Smooth muscle cell (in vitro differentiated cells): ENCODE data around the gene TMOD1. TPM values are rescaled to one million over a fixed set of nuclear protein-coding genes. Genes with fewer than 3 reads are reported as not detected.

ENCODE experiments used
- DNase-seq: peaks from one replicate; lab custom pipeline; 2025; ENCODE audit not compliant: unreplicated experiment; lab: John Stamatoyannopoulos, UW
- H2AFZ ChIP-seq: fragments of 200-600 bp; sonication (generic); 2 replicates; pipeline ENCODE4 v1.6.0; 2016; ENCODE audit warnings: antibody characterized with exemption, low read depth, mild to moderate bottlenecking
- H3F3A ChIP-seq: fragments of 200-600 bp; sonication (generic); 2 replicates; pipeline ENCODE4 v1.6.0; 2017; ENCODE audit warnings: antibody characterized with exemption, low read depth
- H3K27ac ChIP-seq: fragments of 200-600 bp; sonication (generic); 2 replicates; pipeline ENCODE4 v1.5.1; 2016; ENCODE audit warnings: low read depth, mild to moderate bottlenecking
- H3K27me3 ChIP-seq: fragments of 200-600 bp; sonication (generic); 2 replicates; pipeline ENCODE4 v1.6.1; 2016; ENCODE audit warnings: low read depth, mild to moderate bottlenecking
- H3K36me3 ChIP-seq: fragments of 200-600 bp; sonication (generic); 2 replicates; pipeline ENCODE4 v1.5.1; 2016; ENCODE audit warnings: low read depth
- H3K4me1 ChIP-seq: fragments of 200-600 bp; sonication (generic); 2 replicates; pipeline ENCODE4 v1.5.1; 2016; ENCODE audit warnings: low read depth
- H3K4me2 ChIP-seq: fragments of 200-600 bp; sonication (generic); 2 replicates; pipeline ENCODE4 v1.6.0; 2016; ENCODE audit warnings: mild to moderate bottlenecking
- H3K4me3 ChIP-seq: fragments of 200-600 bp; sonication (generic); 2 replicates; pipeline ENCODE4 v1.5.1; 2016; ENCODE audit warnings: mild to moderate bottlenecking
- H3K79me2 ChIP-seq: fragments of 200-600 bp; sonication (generic); 2 replicates; pipeline ENCODE4 v1.6.0; 2016; ENCODE audit warnings: low read depth, mild to moderate bottlenecking
- H3K9ac ChIP-seq: fragments of 200-600 bp; sonication (generic); 2 replicates; pipeline ENCODE4 v1.6.0; 2016; ENCODE audit warnings: low read depth
- H3K9me3 ChIP-seq: fragments of 200-600 bp; sonication (generic); replicated peaks from 2 replicates; pipeline ENCODE4 v1.5.1; 2016; ENCODE audit warnings: low read depth
- H4K20me1 ChIP-seq: fragments of 200-600 bp; sonication (generic); 2 replicates; pipeline ENCODE4 v1.6.0; 2016; ENCODE audit warnings: low read depth
- CTCF ChIP-seq: fragments of 200-600 bp; sonication (generic); IDR thresholded peaks from 2 replicates; pipeline ENCODE4 v1.5.1; 2017; ENCODE audit warnings: borderline replicate concordance, mild to moderate bottlenecking, antibody characterized with exemption; ENCODE audit not compliant: insufficient read depth, poor library complexity, severe bottlenecking
- WGBS: methylation state at CpG from one replicate; pipeline ENCODE4 v1.1.7; 2016; ENCODE audit warnings: low lambda C conversion rate; 5-methylcytosine and 5-hydroxymethylcytosine counted together
- polyA plus RNA-seq: library from polyadenylated mRNA; unstranded; fragments of >200 nt; fragmentation: Nextera tagmentation; extraction: Ambion mirVana; gene quantifications from 2 replicates; pipeline ENCODE4 v1.2.1, GENCODE V29; 2016
- total RNA-seq: library from RNA; depleted of rRNA; stranded (reverse); fragments of >200 nt; gene quantifications from 2 replicates; pipeline ENCODE4 v1.2.3, GENCODE V29; 2014

TMOD1 gene
- total and polyA plus RNA-seq, 2 experiments from 2014 or later: 0.18 to 0.19 TPM

GRCh38 chr9:97636903-97637302 lies 135.4 kb downstream of the TMOD1 start:
- Histone ChIP-seq H3K9ac (no peak overlapping the region), H2AFZ (no peak overlapping the region), H3F3A (peaks cover 7% of the 10 kb centered on the region), H3K4me2 (peak overlapping the region; percentile 14), H3K4me3 (no peak overlapping the region), H3K36me3 (no peaks in the 10 kb centered on the region), H3K9me3 (no peaks in the 10 kb centered on the region), H3K4me1 (peaks cover 28% of the 10 kb centered on the region), H4K20me1 (peaks cover 67% of the 10 kb centered on the region), H3K27ac (no peak overlapping the region), H3K79me2 (peaks cover 74% of the 10 kb centered on the region), H3K27me3 (no peaks in the 10 kb centered on the region)
- 88% methylated on average over 3 of the region's 3 CpGs for WGBS
- DNase-seq: no peak
- TF ChIP-seq CTCF: no peak

- H3K4me3 ChIP-seq: no peak overlapping the region
- peaks cover 79% of the 10 kb centered on the region for H3K79me2 ChIP-seq
- no peak overlapping the region for H3K9ac ChIP-seq
- DNase-seq: no peak
- H4K20me1 ChIP-seq: peaks cover 71% of the 10 kb centered on the region
- TF ChIP-seq CTCF: no peak
- WGBS: 88% methylated on average over 3 of the region's 3 CpGs
- H3K9me3 ChIP-seq: no peaks in the 10 kb centered on the region
- H3K4me1 ChIP-seq: peaks cover 26% of the 10 kb centered on the region
- H3K27me3 ChIP-seq: no peaks in the 10 kb centered on the region
- no peak overlapping the region for H3K27ac ChIP-seq
- no peak overlapping the region for H2AFZ ChIP-seq
- peaks cover 11% of the 10 kb centered on the region for H3K36me3 ChIP-seq
- H3F3A ChIP-seq: peaks cover 7% of the 10 kb centered on the region
- no peak overlapping the region for H3K4me2 ChIP-seq
Measured at GRCh38 chr9:97638666-97639065, 137.2 kb downstream of the TMOD1 start.

GRCh38 chr9:97640325-97640724 lies 138.9 kb downstream of the TMOD1 start:
- Histone ChIP-seq H3K9me3 (no peaks in the 10 kb centered on the region), H4K20me1 (peaks cover 63% of the 10 kb centered on the region), H3K27ac (no peak overlapping the region), H3K4me3 (no peak overlapping the region), H3K27me3 (no peaks in the 10 kb centered on the region), H2AFZ (no peak overlapping the region), H3K79me2 (peaks cover 64% of the 10 kb centered on the region), H3K4me1 (peaks cover 15% of the 10 kb centered on the region), H3K9ac (no peak overlapping the region), H3K36me3 (peaks cover 11% of the 10 kb centered on the region), H3K4me2 (no peak overlapping the region), H3F3A (no peaks in the 10 kb centered on the region)
- no peak for TF ChIP-seq CTCF
- 90% methylated on average over 2 of the region's 2 CpGs for WGBS
- no peak for DNase-seq

- peaks cover 34% of the 10 kb centered on the region for H3K36me3 ChIP-seq
Measured at GRCh38 chr9:97645720-97646119, 144.3 kb downstream of the TMOD1 start.

More at GRCh38 chr9:97645720-97646119, 144.3 kb downstream of the TMOD1 start:
- H3K79me2 ChIP-seq: peaks cover 11% of the 10 kb centered on the region
- no peak overlapping the region for H3K27ac ChIP-seq
- no peaks in the 10 kb centered on the region for H3K9me3 ChIP-seq
- no peak for DNase-seq
- H3F3A ChIP-seq: no peaks in the 10 kb centered on the region
- H3K4me2 ChIP-seq: no peak overlapping the region
- no peaks in the 10 kb centered on the region for H3K4me1 ChIP-seq
- H4K20me1 ChIP-seq: peaks cover 20% of the 10 kb centered on the region
- no peak for TF ChIP-seq CTCF
- no peak overlapping the region for H3K9ac ChIP-seq
- H3K27me3 ChIP-seq: no peaks in the 10 kb centered on the region
- H3K4me3 ChIP-seq: no peak overlapping the region
- H2AFZ ChIP-seq: no peak overlapping the region
